GM18517 (cell line): ENCODE data around the gene SPECC1L.

Experiments
- ATAC-seq: cut with Tn5 transposase; IDR thresholded peaks from one replicate; pipeline ENCODE4 v1.9.1; 2021; ENCODE audit warnings: mild to moderate bottlenecking, moderate library complexity; ENCODE audit not compliant: unreplicated experiment

The SPECC1L gene

GRCh38 chr22:24437091-24437490 is 166.5 kb downstream of the SPECC1L start:
- ATAC-seq = no peak

GRCh38 chr22:24437741-24438328 is 167.2 kb downstream of the SPECC1L start:
- no peak for ATAC-seq

- ATAC-seq = no peak
Measured at GRCh38 chr22:24440270-24440717, 169.7 kb downstream of the SPECC1L start.

GRCh38 chr22:24440718-24441405 is 170.2 kb downstream of the SPECC1L start:
- no peak for ATAC-seq

- ATAC-seq = no peak
Measured at GRCh38 chr22:24441406-24442351, 171.0 kb downstream of the SPECC1L start.

- ATAC-seq = no peak
Measured at GRCh38 chr22:24442352-24442744, 171.7 kb downstream of the SPECC1L start.

GRCh38 chr22:24443668-24444067 is 173.0 kb downstream of the SPECC1L start:
- no peak for ATAC-seq

GRCh38 chr22:24444251-24444650 is 173.6 kb downstream of the SPECC1L start:
- no peak for ATAC-seq

- ATAC-seq = no peak
Measured at GRCh38 chr22:24444729-24445466, 174.3 kb downstream of the SPECC1L start.

- no peak for ATAC-seq
Measured at GRCh38 chr22:24445481-24446259, 175.0 kb downstream of the SPECC1L start.

GRCh38 chr22:24446260-24446611 is 175.6 kb downstream of the SPECC1L start:
- no peak for ATAC-seq

- no peak for ATAC-seq
Measured at GRCh38 chr22:24450610-24451009, 180.0 kb downstream of the SPECC1L start.

GRCh38 chr22:24451162-24451561 is 180.5 kb downstream of the SPECC1L start:
- no peak for ATAC-seq

GRCh38 chr22:24453853-24454252 is 183.2 kb downstream of the SPECC1L start:
- no peak for ATAC-seq

GRCh38 chr22:24455039-24455438 is 184.4 kb downstream of the SPECC1L start:
- no peak for ATAC-seq

- no peak for ATAC-seq
Measured at GRCh38 chr22:24455751-24456426, 185.3 kb downstream of the SPECC1L start.

GRCh38 chr22:24457894-24458420 is 187.3 kb downstream of the SPECC1L start:
- ATAC-seq = no peak

- ATAC-seq = no peak
Measured at GRCh38 chr22:24459911-24460310, 189.3 kb downstream of the SPECC1L start.

- ATAC-seq = no peak
Measured at GRCh38 chr22:24460418-24461089, 189.9 kb downstream of the SPECC1L start.
